SK-MEL-5 (cell line): Measurements from ENCODE around the gene LRRC18. TPM values are rescaled to one million over a fixed set of nuclear protein-coding genes. Genes with fewer than 3 reads are reported as not detected.

Experiments used
- DNase-seq: peaks from one replicate; pipeline ENCODE4 v3.0.0-alpha.2; 2016; ENCODE audit warnings: low read depth, low spot score
- in situ Hi-C: cut with HindIII; loops from 2 replicates; pipeline ENCODE4 v1.10.0; 2016; ENCODE audit warnings: low sequenced_read_pairs, high pct_unique_total_duplicates, low pct_unique_long_range_greater_than_20kb
- total RNA-seq: library from RNA; depleted of rRNA; stranded (reverse); fragments of >200 nt; shearing (Covaris generic); gene quantifications from 2 replicates; pipeline ENCODE4 v1.2.3, GENCODE V29; 2014

LRRC18 gene
- total RNA-seq, 1 experiment from 2014 or later: not detected

GRCh38 chr10:48948470-48949037, 8.9 kb upstream of the LRRC18 start:
- in situ Hi-C loops: no loop called here
- no peak for DNase-seq

DNA sequence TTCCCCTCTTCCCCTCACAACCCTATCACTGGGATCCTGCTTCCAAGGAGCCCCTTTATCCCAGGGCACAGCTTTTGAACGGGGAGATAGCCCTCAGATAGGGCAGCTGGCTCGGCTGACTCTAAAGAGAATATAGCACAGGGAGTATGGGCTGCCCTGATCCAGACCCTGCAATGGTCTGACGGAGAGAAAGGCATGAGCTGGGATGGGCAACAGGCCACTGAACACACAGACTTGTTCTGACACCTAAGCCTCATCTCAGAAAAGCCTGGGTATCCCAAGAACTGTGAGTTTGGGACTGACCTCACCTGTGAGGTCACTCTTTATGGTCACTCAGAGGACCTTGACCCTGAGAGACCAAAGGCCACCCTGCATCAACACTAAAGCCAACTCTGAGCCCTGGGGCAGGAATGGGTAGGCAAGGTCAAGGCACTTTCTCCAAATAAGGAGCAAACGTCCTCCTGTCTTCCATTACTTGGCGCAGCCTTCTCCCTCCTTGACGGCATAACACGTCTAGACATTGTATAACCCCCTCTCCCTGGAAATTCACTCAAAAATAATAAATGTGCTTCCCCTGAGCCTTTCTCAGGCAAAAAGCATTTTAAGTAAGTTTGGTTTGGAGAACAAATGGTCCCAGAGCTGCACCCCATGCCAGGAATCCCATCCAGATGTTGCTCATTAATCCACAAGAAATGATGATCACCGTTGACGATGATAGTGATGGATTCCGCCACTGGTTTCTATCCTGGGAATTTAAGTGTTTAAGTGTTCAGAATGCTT, 8.2 kb upstream of the LRRC18 start:
- in situ Hi-C loops: no loop called here
- DNase-seq: no peak

DNA sequence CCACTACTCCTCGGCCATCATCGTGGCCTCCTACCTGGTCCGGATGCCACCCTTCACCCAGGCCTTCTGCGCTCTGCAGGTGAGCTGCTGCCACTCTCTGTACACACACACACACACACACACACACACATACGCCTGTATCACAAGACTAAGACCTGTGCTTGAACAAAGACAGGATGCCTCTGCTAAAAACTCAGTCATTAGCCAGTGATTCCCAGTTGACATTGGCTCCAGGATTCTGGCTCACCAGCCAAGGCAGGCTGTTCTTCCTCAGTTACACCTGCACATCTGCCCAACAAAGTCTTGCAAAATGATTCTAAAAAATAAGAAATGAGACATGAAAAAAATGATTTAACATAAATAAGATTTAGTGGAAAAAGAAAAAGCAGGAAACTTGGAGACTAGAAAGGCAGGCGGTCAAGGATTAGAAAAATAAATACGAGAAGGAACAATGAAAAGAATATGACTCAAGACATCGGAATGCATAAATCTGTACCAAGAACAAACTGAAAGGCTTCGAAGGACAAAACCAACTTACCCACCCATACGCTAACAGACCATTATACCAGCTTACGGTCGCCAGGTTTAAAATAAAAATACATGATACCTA, 7.4 kb upstream of the LRRC18 start:
- no peak for DNase-seq
- in situ Hi-C loops: no loop called here

DNA sequence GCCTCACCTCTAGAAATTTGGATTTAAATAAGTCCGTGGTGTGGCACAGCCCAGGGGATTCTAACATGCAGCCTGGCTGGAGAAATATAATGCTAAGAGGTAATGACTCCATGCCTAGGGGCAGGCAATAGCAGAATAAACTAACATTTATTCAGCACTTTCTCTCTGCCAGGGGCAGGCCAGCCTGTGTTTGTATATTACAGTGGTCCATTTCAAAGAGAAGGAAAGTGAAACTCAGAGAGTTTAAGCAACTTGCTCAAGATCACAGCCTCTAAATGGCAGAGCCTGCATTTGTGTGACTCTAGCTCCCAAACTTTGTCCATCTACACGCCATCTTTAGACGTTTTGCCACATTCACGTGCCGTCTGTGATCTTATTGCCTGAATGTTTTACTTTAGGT, 6.7 kb upstream of the LRRC18 start:
- in situ Hi-C loops: no loop called here
- DNase-seq: no peak

- in situ Hi-C loops: no loop called here
- no peak for DNase-seq
These were observed 5.9 kb upstream of the LRRC18 start for GRCh38 chr10:48945441-48946130.

- no peak for DNase-seq
- in situ Hi-C loops: no loop called here
These were observed 4.5 kb upstream of the LRRC18 start for GRCh38 chr10:48944171-48944570.

DNA sequence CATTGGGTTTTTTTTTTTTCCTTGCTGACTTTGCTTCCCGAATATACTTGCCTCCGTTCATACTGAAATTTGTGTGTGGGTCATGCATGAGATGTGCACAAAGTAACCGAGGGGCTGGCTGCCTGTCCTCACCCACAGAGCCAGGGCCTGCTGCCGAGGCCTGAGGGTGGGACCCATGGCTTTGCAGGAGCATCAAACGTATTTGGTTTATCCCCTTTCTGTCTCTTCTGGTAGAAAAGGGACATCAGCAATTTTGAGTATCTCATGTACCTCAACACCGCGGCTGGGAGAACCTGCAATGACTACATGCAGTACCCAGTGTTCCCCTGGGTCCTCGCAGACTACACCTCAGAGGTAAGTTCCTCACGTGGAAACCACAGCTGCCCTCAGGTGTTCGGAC, 3.5 kb upstream of the LRRC18 start:
- no peak for DNase-seq
- in situ Hi-C loops: no loop called here

GRCh38 chr10:48941427-48942075, 1.9 kb upstream of the LRRC18 start:
- in situ Hi-C loops: no loop called here
- DNase-seq: no peak

DNA sequence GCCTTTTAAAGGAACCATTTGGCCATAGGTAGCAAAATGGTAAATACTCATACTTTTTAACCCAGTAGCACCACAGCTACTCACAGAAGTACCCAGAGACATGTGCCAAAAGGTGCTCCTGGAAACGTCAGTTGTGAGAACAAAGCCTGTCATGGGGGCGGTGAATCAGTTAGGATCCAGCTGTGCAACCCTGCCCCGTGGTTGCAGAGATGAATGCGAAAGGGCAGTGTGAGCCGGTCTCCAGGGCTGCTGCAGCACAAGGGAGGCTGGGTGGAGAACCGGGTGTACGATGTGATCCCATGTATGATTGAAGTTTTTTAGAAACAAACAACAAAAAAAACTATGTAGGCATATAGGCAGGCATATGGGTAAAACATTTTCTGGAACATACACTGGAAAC, 1.3 kb upstream of the LRRC18 start:
- in situ Hi-C loops: no loop called here
- no peak for DNase-seq

GRCh38 chr10:48940372-48940771, 732 bp upstream of the LRRC18 start:
- DNase-seq: no peak
- in situ Hi-C loops: no loop called here

DNA sequence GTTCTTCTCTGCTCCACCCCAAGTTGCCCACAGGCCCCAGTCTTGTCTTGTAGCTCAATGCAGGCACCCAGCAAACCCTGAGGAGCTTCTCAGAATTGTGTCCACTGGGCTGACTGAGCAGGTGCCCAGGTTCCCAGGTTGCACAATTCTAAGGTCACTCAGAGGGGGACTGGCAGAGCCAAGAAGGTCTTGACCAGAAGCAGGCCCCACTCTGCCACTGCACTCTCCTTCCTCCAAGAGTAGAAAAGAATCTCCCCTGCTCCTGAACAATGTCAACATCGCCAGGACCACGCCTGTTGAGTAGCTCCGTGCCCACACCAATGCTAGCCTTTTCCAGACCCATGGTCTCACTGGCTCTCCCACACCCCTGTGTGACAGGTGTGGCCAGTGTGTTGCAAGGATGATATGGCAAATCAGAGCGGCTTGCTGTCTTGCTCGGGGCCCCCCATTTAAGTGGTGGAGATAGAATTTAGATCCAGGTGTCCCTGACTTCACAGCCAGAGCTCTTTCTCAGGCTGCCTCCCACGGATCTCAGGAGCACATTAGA, 577 bp downstream of the LRRC18 start:
- in situ Hi-C loops: no loop called here
- DNase-seq: no peak

- no peak for DNase-seq
- in situ Hi-C loops: no loop called here
These were observed 1.4 kb downstream of the LRRC18 start for GRCh38 chr10:48938281-48938680.

GRCh38 chr10:48937796-48938195, 1.8 kb downstream of the LRRC18 start:
- DNase-seq: no peak
- in situ Hi-C loops: no loop called here

GRCh38 chr10:48935577-48935976, 4.1 kb downstream of the LRRC18 start:
- in situ Hi-C loops: no loop called here
- no peak for DNase-seq

GRCh38 chr10:48934672-48935501, 4.8 kb downstream of the LRRC18 start:
- DNase-seq: no peak
- in situ Hi-C loops: no loop called here

GRCh38 chr10:48932831-48933664, 6.6 kb downstream of the LRRC18 start:
- DNase-seq: no peak
- in situ Hi-C loops: no loop called here
